K562 (cell line): ENCODE data around the gene MYO3B. TPM values are rescaled to one million over a fixed set of nuclear protein-coding genes. Genes with fewer than 3 reads are reported as not detected.
A peak's percentile ranks its signal among the peaks of the same experiment; 100 is the strongest.

Experiments used
- ATAC-seq: fragments of 200-7000 bp; cut with Tn5 transposase; 3 replicates; pipeline ENCODE4 v1.9.1; 2020; ENCODE audit warnings: moderate library complexity
- BruUV-seq: library from RNA; stranded (reverse); fragments of 400-500 nt; replicated peaks from 2 replicates; lab custom pipeline; 2021; lab: Mats Ljungman, UMichigan
- CTCF ChIA-PET: fragments of 300-600 bp; formaldehyde crosslinking; extraction: SDS; loops from one replicate; lab custom pipeline; 2021; ENCODE audit warnings: low intra/inter-chr PET ratio; lab: Yijun Ruan, JAX
- POLR2A ChIA-PET: fragments of 300-600, 350-650 bp; sonication (Branson Sonifier 250); formaldehyde crosslinking; extraction: SDS; loops from one replicate; lab custom pipeline; 2021; ENCODE audit warnings: antibody characterized with exemption, inconsistent platforms; lab: Yijun Ruan, JAX
- DNase-seq, 4 experiments: peaks; one replicate each; pipeline versions ENCODE4 v3.0.0 to v3.0.0-alpha.2; 2011 to 2018; ENCODE audit warnings: low spot score in 3 of 4, mixed read lengths in 3 of 4; ENCODE audit errors: extremely low read depth in 1 of 4
- FAIRE-seq: peaks from 2 replicates; lab custom pipeline; 2011; peaks lifted over from hg19 to GRCh38; lab: Jason Lieb, UNC
- H2AFZ ChIP-seq: 2 replicates; pipeline ENCODE4 v1.6.0; 2011; ENCODE audit warnings: low read depth, low read length, control low read depth, inconsistent platforms
- H3K27ac ChIP-seq: fragments of 200-600 bp; 3 replicates; pipeline ENCODE4 v1.8.0; 2011; ENCODE audit warnings: low read depth, mild to moderate bottlenecking, control low read depth, inconsistent platforms, low read length, moderate library complexity, mixed read lengths; ENCODE audit errors: extremely low read depth
- H3K27me3 ChIP-seq, 2 experiments: fragments of 300-600 bp in 1 of 2; 2 replicates in 1 of 2; 3 replicates in 1 of 2; pipeline versions ENCODE4 v1.6.0 to v1.8.0; 2011; ENCODE audit warnings: inconsistent platforms in 2 of 2, low read length in 2 of 2, mild to moderate bottlenecking in 1 of 2, mixed read lengths in 1 of 2, moderate library complexity in 1 of 2; ENCODE audit not compliant: control insufficient read depth in 2 of 2, insufficient read depth in 2 of 2
- H3K36me3 ChIP-seq: fragments of 300-600 bp; 3 replicates; pipeline ENCODE4 v1.8.0; 2011; ENCODE audit warnings: mild to moderate bottlenecking, low read length, inconsistent platforms; ENCODE audit not compliant: control insufficient read depth, insufficient read depth
- H3K4me1 ChIP-seq, 2 experiments: fragments of 200-600 bp in 1 of 2; replicated peaks in 1 of 2; 2 replicates in 1 of 2; 3 replicates in 1 of 2; pipeline versions ENCODE4 v1.5.1 to v1.8.0; 2011; ENCODE audit warnings: inconsistent platforms in 2 of 2, low read length in 2 of 2, mild to moderate bottlenecking in 1 of 2, mixed read lengths in 1 of 2, moderate library complexity in 1 of 2; ENCODE audit not compliant: control insufficient read depth in 2 of 2, insufficient read depth in 2 of 2
- H3K4me2 ChIP-seq: 2 replicates; pipeline ENCODE4 v1.6.1; 2011; ENCODE audit warnings: low read length, control low read depth, inconsistent platforms, mixed read lengths; ENCODE audit not compliant: insufficient read depth
- H3K4me3 ChIP-seq: fragments of 200-600 bp; sonication (generic), shearing (Covaris generic); 2 replicates; pipeline ENCODE4 v1.5.1; 2016; ENCODE audit warnings: control low read depth, inconsistent platforms
- H3K79me2 ChIP-seq: fragments of 200-600 bp; 3 replicates; pipeline ENCODE4 v1.8.0; 2011; ENCODE audit warnings: low read length, inconsistent platforms; ENCODE audit not compliant: control insufficient read depth, insufficient read depth
- H3K9ac ChIP-seq, 2 experiments: 2 replicates each; pipeline versions ENCODE4 v1.6.0 to v1.6.1; 2011; ENCODE audit warnings: low read depth in 2 of 2, low read length in 2 of 2, control low read depth in 1 of 2, inconsistent platforms in 1 of 2, mild to moderate bottlenecking in 1 of 2, mixed read lengths in 1 of 2; ENCODE audit not compliant: insufficient read depth in 1 of 2
- H3K9me1 ChIP-seq: one replicate; pipeline ENCODE4 v1.6.0; 2011; ENCODE audit warnings: inconsistent platforms, mild to moderate bottlenecking, low read length, moderate library complexity; ENCODE audit not compliant: control insufficient read depth, insufficient read depth
- H3K9me3 ChIP-seq: replicated peaks from 2 replicates; pipeline ENCODE4 v1.5.1; 2011; ENCODE audit warnings: low read depth, low read length, inconsistent platforms; ENCODE audit not compliant: control insufficient read depth, insufficient read depth
- H4K20me1 ChIP-seq: replicated peaks from 2 replicates; pipeline ENCODE4 v1.6.1; 2011; ENCODE audit warnings: low read length, inconsistent platforms, mixed read lengths; ENCODE audit not compliant: control insufficient read depth, insufficient read depth
- DIDO1 ChIP-seq: fragments of 450-650 bp; IDR thresholded peaks from 2 replicates; pipeline ENCODE4 v1.6.1; 2016; ENCODE audit warnings: low read depth, missing biosample characterization, missing genetic modification characterization
- DMBX1 ChIP-seq: fragments of 250-450 bp; sonication (Bioruptor Pico); IDR thresholded peaks from 2 replicates; pipeline ENCODE4 v1.8.0; 2022; ENCODE audit warnings: inconsistent platforms, mild to moderate bottlenecking, moderate library complexity, borderline replicate concordance
- HCFC1 ChIP-seq: IDR thresholded peaks from 2 replicates; pipeline ENCODE4 v1.6.1; 2012; ENCODE audit warnings: low read depth, low read length, improper control_type of control experiment
- HEY1 ChIP-seq: fragments of 250-450 bp; sonication (Bioruptor Pico); IDR thresholded peaks from 2 replicates; pipeline ENCODE4 v1.5.0; 2020; ENCODE audit warnings: mild to moderate bottlenecking, moderate library complexity, borderline replicate concordance
- HIVEP1 ChIP-seq: fragments of 250-450 bp; sonication (Bioruptor Pico); IDR thresholded peaks from 2 replicates; pipeline ENCODE4 v1.4.0; 2020; ENCODE audit warnings: mild to moderate bottlenecking
- KAT7 ChIP-seq: sonication (generic); formaldehyde crosslinking; IDR thresholded peaks from 2 replicates; pipeline ENCODE4 v1.8.0; 2022; ENCODE audit warnings: missing genetic modification reagents, mild to moderate bottlenecking, borderline replicate concordance
- MECOM ChIP-seq: fragments of 250-450 bp; sonication (Bioruptor Pico); IDR thresholded peaks from 2 replicates; pipeline ENCODE4 v1.8.0; 2022; ENCODE audit warnings: inconsistent platforms
- NFYB ChIP-seq: IDR thresholded peaks from 2 replicates; pipeline ENCODE4 v1.6.1; 2011; ENCODE audit warnings: mild to moderate bottlenecking, moderate library complexity; ENCODE audit not compliant: insufficient read length; ENCODE audit errors: extremely low read depth
- NR4A1 ChIP-seq, 2 experiments: fragments of 250-450 bp in 1 of 2; fragments of 450-650 bp in 1 of 2; sonication (Bioruptor Pico) in 1 of 2; IDR thresholded peaks; 2 replicates each; pipeline versions ENCODE4 v1.4.0 to v1.6.1; 2016 to 2020; ENCODE audit warnings: mild to moderate bottlenecking in 2 of 2, missing compliant biosample characterization in 1 of 2, missing genetic modification characterization in 1 of 2, moderate library complexity in 1 of 2
- POU5F1 ChIP-seq: fragments of 150-350 bp; IDR thresholded peaks from 2 replicates; pipeline ENCODE4 v1.6.1; 2014; ENCODE audit warnings: borderline replicate concordance, low read length, low read depth, mild to moderate bottlenecking; ENCODE audit not compliant: partially characterized antibody
- PRMT5 ChIP-seq: sonication (generic); formaldehyde crosslinking; IDR thresholded peaks from 2 replicates; pipeline ENCODE4 v1.5.0; 2020; ENCODE audit warnings: missing genetic modification reagents
- PTTG1 ChIP-seq: fragments of 450-650 bp; IDR thresholded peaks from 2 replicates; pipeline ENCODE4 v1.6.1; 2016; ENCODE audit warnings: low read depth, mild to moderate bottlenecking, missing genetic modification characterization, missing compliant biosample characterization
- RBM25 ChIP-seq: fragments of 200-400 bp; formaldehyde crosslinking; IDR thresholded peaks from 2 replicates; pipeline ENCODE4 v1.6.1; 2018; ENCODE audit warnings: low read length, low read depth, moderate library complexity; ENCODE audit not compliant: severe bottlenecking
- RBM34 ChIP-seq: fragments of 200-400 bp; formaldehyde crosslinking; IDR thresholded peaks from 2 replicates; pipeline ENCODE4 v1.6.1; 2018; ENCODE audit warnings: low read length, borderline replicate concordance; ENCODE audit not compliant: insufficient read depth
- SMAD1 ChIP-seq: fragments of 150-350 bp; IDR thresholded peaks from 2 replicates; pipeline ENCODE4 v1.6.1; 2014; ENCODE audit warnings: low read length, low read depth; ENCODE audit not compliant: partially characterized antibody
- SMAD4 ChIP-seq: fragments of 250-450 bp; sonication (Bioruptor Pico); conservative IDR thresholded peaks from 2 replicates; pipeline ENCODE4 v1.8.0; 2021; ENCODE audit warnings: inconsistent platforms, mild to moderate bottlenecking, moderate library complexity
- TARDBP ChIP-seq: fragments of 450-650 bp; IDR thresholded peaks from 2 replicates; pipeline ENCODE4 v1.6.1; 2016
- ZNF507 ChIP-seq: conservative IDR thresholded peaks from 2 replicates; pipeline ENCODE4 v1.6.1; 2017; ENCODE audit warnings: missing genetic modification characterization, missing compliant biosample characterization
- ZNF583 ChIP-seq: fragments of 250-450 bp; sonication (Bioruptor Pico); IDR thresholded peaks from 2 replicates; pipeline ENCODE4 v1.4.0; 2020
- ZNF589 ChIP-seq: fragments of 200-800 bp; sonication (Bioruptor generic); IDR thresholded peaks from 2 replicates; pipeline ENCODE4 v1.6.1; 2016; ENCODE audit warnings: low read depth, missing genetic modification characterization, missing compliant biosample characterization
- in situ Hi-C: fragments of 300-500 bp; cut with MboI; formaldehyde crosslinking; loops from 4 replicates; pipeline ENCODE4 v1.15.0; 2018; ENCODE audit warnings: inconsistent platforms, mixed read lengths
- intact Hi-C: fragments of 100-400 bp; cut with micrococcal nuclease; formaldehyde crosslinking; loops from 2 replicates; pipeline ENCODE4 v1.14.2; 2022
- polyA plus RNA-seq, 8 experiments: library from polyadenylated mRNA; depleted of rRNA in 4 of 8; stranded (reverse) in 5 of 8; unstranded in 3 of 8; fragments of >200 nt; fragmentation: Nextera tagmentation in 2 of 8; fragmentation: Illumina TruSeq in 1 of 8; extraction: Ambion mirVana in 2 of 8; extraction: Trizol in 1 of 8; gene quantifications; 2 replicates each; pipeline versions ENCODE4 v1.2.1 to v1.2.3, GENCODE V29; 2011 to 2014; ENCODE audit warnings: inconsistent platforms in 1 of 8, missing spikeins in 1 of 8
- total RNA-seq, 7 experiments: library from RNA; depleted of rRNA in 6 of 7; stranded (reverse); fragments of >200 nt in 6 of 7; fragmentation: Illumina TruSeq in 2 of 7; extraction: Trizol in 2 of 7; gene quantifications; 2 replicates each; pipeline versions ENCODE4 v1.2.1 to v1.2.3, GENCODE V29; 2011 to 2021; ENCODE audit warnings: low replicate concordance in 1 of 7
- TF ChIP-seq, protein P1 (sequence below): fragments of 450-650 bp; formaldehyde crosslinking; IDR thresholded peaks from 2 replicates; pipeline ENCODE4 v1.4.0; 2020; ENCODE audit warnings: mild to moderate bottlenecking, moderate library complexity
- TF ChIP-seq, protein P2 (sequence below): fragments of 450-650 bp; IDR thresholded peaks from 2 replicates; pipeline ENCODE4 v1.6.1; 2016; ENCODE audit warnings: missing biosample characterization, missing genetic modification characterization

The MYO3B gene
- total and polyA plus RNA-seq, 9 of the 15 experiments (the other 6 are each of a cell fraction or from before 2014, with no cell fraction given) = 2.7 to 6.5 (median 3.6) TPM

- Histone ChIP-seq H3K27me3 (no peaks in the 10 kb centered on the region), H3K79me2 (no peaks in the 10 kb centered on the region), H3K36me3 (no peaks in the 10 kb centered on the region), H4K20me1 (no peaks in the 10 kb centered on the region), H3K9me1 (no peaks in the 10 kb centered on the region), H3K4me2 (no peak overlapping the region), H3K9ac (no peak overlapping the region), H3K9me3 (no peaks in the 10 kb centered on the region; the same call in 1 of the 2 replicates), H3K27ac (no peak overlapping the region), H3K4me1 (peaks cover 26 to 44% of the 10 kb centered on the region in 2 experiments), H2AFZ (no peak overlapping the region), H3K4me3 (no peak overlapping the region)
- intact Hi-C loops (no loop called here), in situ Hi-C loops (no loop called here)
- ATAC-seq (no peak), FAIRE-seq (no peak), DNase-seq (no peak)
- ChIA-PET CTCF (no interaction called here), POLR2A (interaction anchor here (0.6 to 1.5 kb wide), 5 partner anchors 9 to 22 kb away, joined by 3 to 5 read pairs (median 4); no protein-coding TSS in a partner anchor)
- no TSS peak for BruUV-seq
- TF ChIP-seq NFYB (no peak), HCFC1 (no peak), RBM25 (no peak), KAT7 (0 out of 2 replicates have a peak, but pooled peaks have one; percentile 49), PTTG1 (tag) (no peak), ZNF507 (tag) (no peak), NR4A1 (CRISPR knock-in tag; IDR thresholded peaks at IDR 0.05) (no peak), NR4A1 (tag; IDR thresholded peaks at IDR 0.05) (0 out of 2 replicates have a peak, but pooled peaks have one; percentile 34), SMAD1 (no peak), HIVEP1 (CRISPR knock-in tag) (no peak), ZNF589 (CRISPR knock-in tag) (0 out of 2 replicates have a peak, but pooled peaks have one; percentile 41), PRMT5 (CRISPR knock-in tag) (no peak), POU5F1 (no peak), MECOM (CRISPR knock-in tag) (0 out of 2 replicates have a peak, but pooled peaks have one; percentile 18), DMBX1 (0 out of 2 replicates have a peak, but pooled peaks have one; percentile 39), HEY1 (CRISPR knock-in tag) (no peak), ZNF583 (CRISPR knock-in tag) (peak; percentile 49; the same call in 1 of the 2 replicates), TARDBP (no peak), SMAD4 (CRISPR knock-in tag) (0 out of 2 replicates have a peak, but pooled peaks have one; percentile 14), RBM34 (no peak), DIDO1 (no peak)
- TF ChIP-seq, protein P1, sequence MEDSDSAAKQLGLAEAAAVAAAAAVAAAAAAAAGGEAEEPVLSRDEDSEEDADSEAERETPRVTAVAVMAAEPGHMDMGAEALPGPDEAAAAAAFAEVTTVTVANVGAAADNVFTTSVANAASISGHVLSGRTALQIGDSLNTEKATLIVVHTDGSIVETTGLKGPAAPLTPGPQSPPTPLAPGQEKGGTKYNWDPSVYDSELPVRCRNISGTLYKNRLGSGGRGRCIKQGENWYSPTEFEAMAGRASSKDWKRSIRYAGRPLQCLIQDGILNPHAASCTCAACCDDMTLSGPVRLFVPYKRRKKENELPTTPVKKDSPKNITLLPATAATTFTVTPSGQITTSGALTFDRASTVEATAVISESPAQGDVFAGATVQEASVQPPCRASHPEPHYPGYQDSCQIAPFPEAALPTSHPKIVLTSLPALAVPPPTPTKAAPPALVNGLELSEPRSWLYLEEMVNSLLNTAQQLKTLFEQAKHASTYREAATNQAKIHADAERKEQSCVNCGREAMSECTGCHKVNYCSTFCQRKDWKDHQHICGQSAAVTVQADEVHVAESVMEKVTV (CRISPR knock-in tag) = 0 out of 2 replicates have a peak, but pooled peaks have one; percentile 1
- TF ChIP-seq, protein P2, sequence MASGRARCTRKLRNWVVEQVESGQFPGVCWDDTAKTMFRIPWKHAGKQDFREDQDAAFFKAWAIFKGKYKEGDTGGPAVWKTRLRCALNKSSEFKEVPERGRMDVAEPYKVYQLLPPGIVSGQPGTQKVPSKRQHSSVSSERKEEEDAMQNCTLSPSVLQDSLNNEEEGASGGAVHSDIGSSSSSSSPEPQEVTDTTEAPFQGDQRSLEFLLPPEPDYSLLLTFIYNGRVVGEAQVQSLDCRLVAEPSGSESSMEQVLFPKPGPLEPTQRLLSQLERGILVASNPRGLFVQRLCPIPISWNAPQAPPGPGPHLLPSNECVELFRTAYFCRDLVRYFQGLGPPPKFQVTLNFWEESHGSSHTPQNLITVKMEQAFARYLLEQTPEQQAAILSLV (tag) = no peak
These were observed 87.4 kb downstream of the MYO3B start for GRCh38 chr2:170265321-170265720.
